NCI-H2107 treated with DMSO at 0.1 percent for 48 hours (cell line): Measurements from ENCODE around the gene EPHB2.
"Not testable (repeated sequence)": the region's sequence is repeated elsewhere in the genome, so short reads cannot be mapped to it uniquely, and the experiment has no call there.

Experiments used
- DNase-seq: peaks from one replicate; lab custom pipeline; 2025; ENCODE audit not compliant: unreplicated experiment; lab: John Stamatoyannopoulos, UW

EPHB2 gene

GRCh38 chr1:22689505-22689904, 21.1 kb upstream of the EPHB2 start:
- peak; percentile 68 for DNase-seq

- DNase-seq, result no peak
Observed at GRCh38 chr1:22691031-22691753, 19.4 kb upstream of the EPHB2 start.

GRCh38 chr1:22694172-22694571, 16.5 kb upstream of the EPHB2 start:
- DNase-seq, result no peak

GRCh38 chr1:22696610-22697009, 14.0 kb upstream of the EPHB2 start:
- no peak for DNase-seq

GRCh38 chr1:22697980-22698379, 12.7 kb upstream of the EPHB2 start:
- no peak for DNase-seq

GRCh38 chr1:22699681-22700520, 10.7 kb upstream of the EPHB2 start:
- DNase-seq, result no peak

- no peak for DNase-seq
Observed at GRCh38 chr1:22702296-22703085, 8.1 kb upstream of the EPHB2 start.

GRCh38 chr1:22704440-22705067, 6.1 kb upstream of the EPHB2 start:
- peak; percentile 69 for DNase-seq

- no peak for DNase-seq
Observed at GRCh38 chr1:22705586-22705985, 5.1 kb upstream of the EPHB2 start.

GRCh38 chr1:22706100-22706499, 4.5 kb upstream of the EPHB2 start:
- not testable (repeated sequence) for DNase-seq

GRCh38 chr1:22708777-22709176, 1.9 kb upstream of the EPHB2 start:
- DNase-seq, result no peak

GRCh38 chr1:22709227-22709626, 1.4 kb upstream of the EPHB2 start:
- no peak for DNase-seq

- no peak for DNase-seq
Observed at GRCh38 chr1:22709891-22710700, 543 bp upstream of the EPHB2 start.

- DNase-seq, result no peak
Observed at GRCh38 chr1:22711071-22711470, 432 bp downstream of the EPHB2 start.

GRCh38 chr1:22711591-22712501, 1.2 kb downstream of the EPHB2 start:
- DNase-seq, result peak; percentile 18

GRCh38 chr1:22712502-22713271, 2.0 kb downstream of the EPHB2 start:
- DNase-seq, result no peak

- no peak for DNase-seq
Observed at GRCh38 chr1:22714455-22714854, 3.8 kb downstream of the EPHB2 start.

GRCh38 chr1:22717037-22717760, 6.6 kb downstream of the EPHB2 start:
- DNase-seq, result peak; percentile 22
